Endodermal cell (in vitro differentiated cells): ENCODE data around the gene PEX6. TPM values are rescaled to one million over a fixed set of nuclear protein-coding genes. Genes with fewer than 3 reads are reported as not detected.

Experiments used
- DNase-seq: peaks from one replicate; pipeline ENCODE4 v3.0.0-alpha.2; 2017
- H3K27ac ChIP-seq: 2 replicates; pipeline ENCODE4 v1.5.1; 2013; ENCODE audit warnings: mild to moderate bottlenecking, low read depth, low read length, moderate library complexity
- H3K27me3 ChIP-seq: 2 replicates; pipeline ENCODE4 v1.6.1; 2013; ENCODE audit warnings: mild to moderate bottlenecking, low read length, moderate library complexity; ENCODE audit not compliant: insufficient read depth, control insufficient read depth, poor library complexity, severe bottlenecking
- H3K36me3 ChIP-seq: 2 replicates; pipeline ENCODE4 v1.7.0; 2013; ENCODE audit warnings: mild to moderate bottlenecking, low read length, moderate library complexity; ENCODE audit not compliant: control insufficient read depth, insufficient read depth
- H3K4me1 ChIP-seq: one replicate; pipeline ENCODE4 v1.7.0; 2013; ENCODE audit warnings: low read length; ENCODE audit not compliant: control insufficient read depth, insufficient read depth
- H3K4me3 ChIP-seq: 2 replicates; pipeline ENCODE4 v1.5.1; 2013; ENCODE audit warnings: mild to moderate bottlenecking, low read length, moderate library complexity
- H3K9ac ChIP-seq: 2 replicates; pipeline ENCODE4 v1.6.1; 2013; ENCODE audit warnings: mild to moderate bottlenecking, low read length, moderate library complexity; ENCODE audit not compliant: poor library complexity, severe bottlenecking; ENCODE audit errors: extremely low read depth
- H3K9me3 ChIP-seq: 2 replicates; pipeline ENCODE4 v1.6.1; 2013; ENCODE audit warnings: mild to moderate bottlenecking, low read length, moderate library complexity; ENCODE audit not compliant: control insufficient read depth
- H3K27ac Mint-ChIP-seq: 2 replicates; pipeline ENCODE4 v1.8.0; 2020; ENCODE audit warnings: mixed read lengths
- H3K27me3 Mint-ChIP-seq: 2 replicates; pipeline ENCODE4 v1.8.0; 2021; ENCODE audit warnings: mild to moderate bottlenecking, mixed read lengths; ENCODE audit not compliant: insufficient read depth
- H3K36me3 Mint-ChIP-seq: 2 replicates; pipeline ENCODE4 v1.8.0; 2020; ENCODE audit warnings: low read depth, mixed read lengths
- H3K4me1 Mint-ChIP-seq: 2 replicates; pipeline ENCODE4 v1.8.0; 2020; ENCODE audit warnings: mixed read lengths
- H3K4me3 Mint-ChIP-seq: 2 replicates; pipeline ENCODE4 v1.8.0; 2020; ENCODE audit warnings: mild to moderate bottlenecking, moderate library complexity, mixed read lengths
- H3K9me3 Mint-ChIP-seq: 2 replicates; pipeline ENCODE4 v1.8.0; 2020; ENCODE audit warnings: mild to moderate bottlenecking, mixed read lengths
- CTCF ChIP-seq: fragments of 200-600 bp; sonication (generic); conservative IDR thresholded peaks from 2 replicates; pipeline ENCODE4 v1.5.0; 2021; ENCODE audit warnings: antibody characterized with exemption, mild to moderate bottlenecking
- WGBS, 2 experiments: methylation state at CpG; one replicate each; pipeline versions ENCODE4 v1.1.5 to v1.1.7; 2013; ENCODE audit warnings: missing lambda C conversion rate in 2 of 2, mixed read lengths in 1 of 2; ENCODE audit not compliant: insufficient coverage in 1 of 2, insufficient read length in 1 of 2; 5-methylcytosine and 5-hydroxymethylcytosine counted together
- total RNA-seq, 2 donors: library from RNA; stranded (reverse); fragmentation: NEBNext Ultra II Directional in 1 of 2; extraction: Animal tissue kit (Norgen Biotek cat#: 25700) in 1 of 2; gene quantifications; 2 replicates in 1 of 2; 3 replicates in 1 of 2; pipeline ENCODE4 v1.2.1, GENCODE V29; 2021

Gene PEX6
- total RNA-seq, 2 donors from 2014 or later, result 17.2 to 21.4 TPM

GRCh38 chr6:42981836-42982235 is 2.9 kb upstream of the PEX6 start:
- Mint-ChIP-seq H3K4me3 (no peak overlapping the region), H3K36me3 (peaks cover 2% of the 10 kb centered on the region), H3K27me3 (no peaks in the 10 kb centered on the region), H3K9me3 (no peaks in the 10 kb centered on the region), H3K27ac (no peak overlapping the region), H3K4me1 (peaks cover 32% of the 10 kb centered on the region)
- H3K9me3 ChIP-seq, result no peaks in the 10 kb centered on the region
- H3K36me3 ChIP-seq, result no peaks in the 10 kb centered on the region
- H3K27me3 ChIP-seq, result no peaks in the 10 kb centered on the region
- no peak for TF ChIP-seq CTCF
- peaks cover 4% of the 10 kb centered on the region for H3K4me1 ChIP-seq
- H3K4me3 ChIP-seq, result no peak overlapping the region
- no peak overlapping the region for H3K9ac ChIP-seq
- WGBS, 2 experiments, result 87 to 92% methylated on average over 4 to 5 of the region's 5 CpGs
- no peak for DNase-seq
- H3K27ac ChIP-seq, result no peak overlapping the region

GRCh38 chr6:42979523-42980177 is 669 bp upstream of the PEX6 start:
- Histone ChIP-seq H3K4me3 (peak overlapping the region; percentile 83), H3K27ac (no peak overlapping the region), H3K4me1 (no peaks in the 10 kb centered on the region), H3K36me3 (peaks cover 4% of the 10 kb centered on the region), H3K9ac (peak overlapping the region; percentile 23), H3K27me3 (no peaks in the 10 kb centered on the region), H3K9me3 (no peaks in the 10 kb centered on the region)
- H3K36me3 Mint-ChIP-seq, result peaks cover 6% of the 10 kb centered on the region
- TF ChIP-seq CTCF, result no peak
- H3K4me1 Mint-ChIP-seq, result peaks cover 19% of the 10 kb centered on the region
- peak overlapping the region; percentile 76 for H3K4me3 Mint-ChIP-seq
- H3K27ac Mint-ChIP-seq, result peak overlapping the region; percentile 91
- no peak for DNase-seq
- H3K9me3 Mint-ChIP-seq, result no peaks in the 10 kb centered on the region
- H3K27me3 Mint-ChIP-seq, result no peaks in the 10 kb centered on the region
- 63 to 68% methylated on average over 7 to 9 of the region's 9 CpGs for WGBS, 2 experiments

- peaks cover 4% of the 10 kb centered on the region for H3K36me3 ChIP-seq
- 2 to 5% methylated on average over 11 to 28 of the region's 28 CpGs for WGBS, 2 experiments
- H3K9me3 ChIP-seq, result no peaks in the 10 kb centered on the region
- no peak for TF ChIP-seq CTCF
- Mint-ChIP-seq H3K4me3 (peak overlapping the region; percentile 76), H3K36me3 (peaks cover 11% of the 10 kb centered on the region), H3K27me3 (no peaks in the 10 kb centered on the region), H3K4me1 (peaks cover 14% of the 10 kb centered on the region), H3K27ac (peak overlapping the region; percentile 79), H3K9me3 (no peaks in the 10 kb centered on the region)
- no peaks in the 10 kb centered on the region for H3K4me1 ChIP-seq
- peak overlapping the region; percentile 23 for H3K9ac ChIP-seq
- no peaks in the 10 kb centered on the region for H3K27me3 ChIP-seq
- no peak overlapping the region for H3K27ac ChIP-seq
- peak overlapping the region; percentile 83 for H3K4me3 ChIP-seq
- DNase-seq, result peak; percentile 79
These were observed 518 bp downstream of the PEX6 start for GRCh38 chr6:42978487-42978838.
